GM12878 (cell line): ENCODE measurements around the gene ME3. TPM values are rescaled to one million over a fixed set of nuclear protein-coding genes. Genes with fewer than 3 reads are reported as not detected.

Source experiments
- MEF2B ChIP-seq: fragments of 450-650 bp; IDR thresholded peaks from 2 replicates; pipeline ENCODE4 v1.6.1; 2018; ENCODE audit warnings: mild to moderate bottlenecking, moderate library complexity; ENCODE audit not compliant: partially characterized antibody, poor library complexity, severe bottlenecking
- RFX5 ChIP-seq: IDR thresholded peaks from 2 replicates; pipeline ENCODE4 v1.6.1; 2011; ENCODE audit warnings: low read depth, low read length, improper control_type of control experiment
- ZNF24 ChIP-seq: fragments of 450-650 bp; IDR thresholded peaks from 2 replicates; pipeline ENCODE4 v1.6.1; 2017; ENCODE audit warnings: antibody characterized with exemption, mild to moderate bottlenecking
- polyA plus RNA-seq, 11 experiments: library from polyadenylated mRNA; depleted of rRNA in 4 of 11; unstranded in 6 of 11; stranded (reverse) in 5 of 11; fragments of >200 nt; fragmentation: Nextera tagmentation in 4 of 11; fragmentation: Illumina TruSeq in 1 of 11; extraction: Ambion mirVana in 4 of 11; extraction: Trizol in 1 of 11; gene quantifications; 1 replicate in 1 of 11; 2 replicates in 10 of 11; pipeline versions ENCODE4 v1.2.1 to v1.2.3, GENCODE V29; 2011 to 2016; ENCODE audit warnings: inconsistent platforms in 2 of 11, missing spikeins in 2 of 11, low read depth in 1 of 11
- total RNA-seq, 4 experiments: library from RNA; depleted of rRNA in 3 of 4; stranded (reverse); fragments of >200 nt in 3 of 4; fragmentation: Illumina TruSeq in 1 of 4; extraction: Trizol in 1 of 4; gene quantifications; 2 replicates each; pipeline versions ENCODE4 v1.2.1 to v1.2.3, GENCODE V29; 2013 to 2021
- TF ChIP-seq, protein P1 (sequence below): IDR thresholded peaks from 2 replicates; pipeline ENCODE4 v1.6.1; 2011; ENCODE audit warnings: borderline replicate concordance, low read depth, mild to moderate bottlenecking, moderate library complexity, low read length; ENCODE audit not compliant: insufficient read depth, poor library complexity, severe bottlenecking
- TF ChIP-seq, protein P2 (sequence below): IDR thresholded peaks from 2 replicates; pipeline ENCODE4 v1.6.1; 2012; ENCODE audit warnings: low read depth, low read length, improper control_type of control experiment
- TF ChIP-seq, protein P3 (sequence below): fragments of 450-650 bp; formaldehyde crosslinking; IDR thresholded peaks from 2 replicates; pipeline ENCODE4 v1.5.0; 2022; ENCODE audit warnings: mild to moderate bottlenecking, missing genetic modification characterization

ME3 gene
- total and polyA plus RNA-seq, 10 of the 15 experiments (the other 5 are each of a cell fraction or from before 2014, with no cell fraction given), result 0.06 to 0.40 (median 0.19) TPM; not detected in 2

DNA sequence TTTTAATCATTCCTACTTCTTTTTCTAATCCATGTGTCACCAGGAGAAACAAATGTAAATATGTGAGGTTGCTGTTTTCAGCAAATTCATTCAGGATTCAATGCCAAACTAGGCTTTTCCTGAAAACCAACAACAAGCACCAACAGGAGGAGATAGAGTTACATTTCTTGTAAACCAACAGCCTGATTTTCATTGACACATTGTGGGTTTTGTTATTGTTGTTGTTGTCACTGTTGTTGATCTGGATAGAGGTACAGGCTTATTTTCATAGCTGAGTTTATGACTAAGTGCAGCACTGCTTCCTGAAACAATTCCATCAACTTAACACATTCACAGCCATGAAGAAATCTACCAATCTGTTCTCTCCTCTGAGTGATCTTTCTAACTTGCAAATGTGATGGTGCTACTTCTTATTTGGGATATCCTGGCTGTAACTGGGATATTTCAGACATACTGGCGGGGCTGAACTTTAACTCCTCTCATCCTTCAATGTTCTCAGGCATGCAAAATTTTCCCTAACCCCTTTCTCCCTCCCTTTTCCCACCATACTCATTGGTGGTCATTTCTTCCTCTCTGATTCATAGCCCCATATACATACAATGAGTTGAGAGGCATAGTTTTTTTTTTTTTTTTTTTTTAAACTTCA, 65.5 kb downstream of the ME3 start (continued):
- TF ChIP-seq, protein P1, sequence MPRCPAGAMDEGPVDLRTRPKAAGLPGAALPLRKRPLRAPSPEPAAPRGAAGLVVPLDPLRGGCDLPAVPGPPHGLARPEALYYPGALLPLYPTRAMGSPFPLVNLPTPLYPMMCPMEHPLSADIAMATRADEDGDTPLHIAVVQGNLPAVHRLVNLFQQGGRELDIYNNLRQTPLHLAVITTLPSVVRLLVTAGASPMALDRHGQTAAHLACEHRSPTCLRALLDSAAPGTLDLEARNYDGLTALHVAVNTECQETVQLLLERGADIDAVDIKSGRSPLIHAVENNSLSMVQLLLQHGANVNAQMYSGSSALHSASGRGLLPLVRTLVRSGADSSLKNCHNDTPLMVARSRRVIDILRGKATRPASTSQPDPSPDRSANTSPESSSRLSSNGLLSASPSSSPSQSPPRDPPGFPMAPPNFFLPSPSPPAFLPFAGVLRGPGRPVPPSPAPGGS, result no peak
- TF ChIP-seq, protein P2, sequence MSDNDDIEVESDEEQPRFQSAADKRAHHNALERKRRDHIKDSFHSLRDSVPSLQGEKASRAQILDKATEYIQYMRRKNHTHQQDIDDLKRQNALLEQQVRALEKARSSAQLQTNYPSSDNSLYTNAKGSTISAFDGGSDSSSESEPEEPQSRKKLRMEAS, result no peak
- no peak for TF ChIP-seq MEF2B
- TF ChIP-seq, protein P3, sequence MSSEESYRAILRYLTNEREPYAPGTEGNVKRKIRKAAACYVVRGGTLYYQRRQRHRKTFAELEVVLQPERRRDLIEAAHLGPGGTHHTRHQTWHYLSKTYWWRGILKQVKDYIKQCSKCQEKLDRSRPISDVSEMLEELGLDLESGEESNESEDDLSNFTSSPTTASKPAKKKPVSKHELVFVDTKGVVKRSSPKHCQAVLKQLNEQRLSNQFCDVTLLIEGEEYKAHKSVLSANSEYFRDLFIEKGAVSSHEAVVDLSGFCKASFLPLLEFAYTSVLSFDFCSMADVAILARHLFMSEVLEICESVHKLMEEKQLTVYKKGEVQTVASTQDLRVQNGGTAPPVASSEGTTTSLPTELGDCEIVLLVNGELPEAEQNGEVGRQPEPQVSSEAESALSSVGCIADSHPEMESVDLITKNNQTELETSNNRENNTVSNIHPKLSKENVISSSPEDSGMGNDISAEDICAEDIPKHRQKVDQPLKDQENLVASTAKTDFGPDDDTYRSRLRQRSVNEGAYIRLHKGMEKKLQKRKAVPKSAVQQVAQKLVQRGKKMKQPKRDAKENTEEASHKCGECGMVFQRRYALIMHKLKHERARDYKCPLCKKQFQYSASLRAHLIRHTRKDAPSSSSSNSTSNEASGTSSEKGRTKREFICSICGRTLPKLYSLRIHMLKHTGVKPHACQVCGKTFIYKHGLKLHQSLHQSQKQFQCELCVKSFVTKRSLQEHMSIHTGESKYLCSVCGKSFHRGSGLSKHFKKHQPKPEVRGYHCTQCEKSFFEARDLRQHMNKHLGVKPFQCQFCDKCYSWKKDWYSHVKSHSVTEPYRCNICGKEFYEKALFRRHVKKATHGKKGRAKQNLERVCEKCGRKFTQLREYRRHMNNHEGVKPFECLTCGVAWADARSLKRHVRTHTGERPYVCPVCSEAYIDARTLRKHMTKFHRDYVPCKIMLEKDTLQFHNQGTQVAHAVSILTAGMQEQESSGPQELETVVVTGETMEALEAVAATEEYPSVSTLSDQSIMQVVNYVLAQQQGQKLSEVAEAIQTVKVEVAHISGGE (CRISPR knock-in tag), result no peak
- TF ChIP-seq ZNF24, result no peak
- TF ChIP-seq RFX5, result no peak
- TF ChIP-seq, all 136 proteins: peak for 0
